Thoracic aorta (tissue), 2 donors: ENCODE data around the gene TMEM235. TPM values are rescaled to one million over a fixed set of nuclear protein-coding genes. Genes with fewer than 3 reads are reported as not detected.

Experiments
- ATAC-seq: fragments of 150-250 bp; one replicate; pipeline ENCODE4 v1.8.0; 2017; ENCODE audit warnings: low read depth; ENCODE audit not compliant: insufficient number of reproducible peaks, low FRiP score
- DNase-seq: peaks from one replicate; pipeline ENCODE4 v3.0.0-alpha.2; 2020; ENCODE audit warnings: low spot score
- H3K27ac ChIP-seq, 2 donors: fragments of 200-600 bp; sonication (generic); 1 replicate in 1 of 2; 2 replicates in 1 of 2; pipeline ENCODE4 v1.5.1; 2016; ENCODE audit warnings: mild to moderate bottlenecking in 2 of 2, moderate library complexity in 2 of 2
- H3K27me3 ChIP-seq: fragments of 200-600 bp; sonication (generic); replicated peaks from 2 replicates; pipeline ENCODE4 v1.6.0; 2016; ENCODE audit warnings: mild to moderate bottlenecking; ENCODE audit not compliant: insufficient read depth
- H3K36me3 ChIP-seq: fragments of 200-600 bp; sonication (generic); one replicate; pipeline ENCODE4 v1.5.1; 2016
- H3K4me1 ChIP-seq, 2 donors: fragments of 200-600 bp; sonication (generic); 1 replicate in 1 of 2; 2 replicates in 1 of 2; pipeline versions ENCODE4 v1.5.1 to v1.6.0; 2016; ENCODE audit warnings: low read depth in 2 of 2, mild to moderate bottlenecking in 1 of 2; ENCODE audit not compliant: control insufficient read depth in 1 of 2
- H3K4me3 ChIP-seq: fragments of 200-600 bp; sonication (generic); 2 replicates; pipeline ENCODE4 v1.5.1; 2016; ENCODE audit warnings: mild to moderate bottlenecking
- H3K9me3 ChIP-seq: fragments of 200-600 bp; sonication (generic); 2 replicates; pipeline ENCODE4 v1.5.1; 2016
- CTCF ChIP-seq: fragments of 200-600 bp; sonication (generic); IDR thresholded peaks from one replicate; pipeline ENCODE4 v1.5.1; 2019; ENCODE audit warnings: antibody characterized with exemption
- total RNA-seq, 2 donors: library from RNA; depleted of rRNA; stranded (reverse); fragments of >200 nt; gene quantifications; one replicate each; pipeline versions ENCODE4 v1.1.0 to v1.2.3, GENCODE V29; 2016

Gene TMEM235
- total RNA-seq, 2 donors from 2014 or later: not detected

GRCh38 chr17:78281249-78281845 lies 49.9 kb downstream of the TMEM235 start:
- Histone ChIP-seq H3K4me1 (no peaks in the 10 kb centered on the region), H3K27ac (no peak overlapping the region), H3K27me3 (no peaks in the 10 kb centered on the region), H3K4me3 (no peak overlapping the region), H3K36me3 (no peaks in the 10 kb centered on the region), H3K9me3 (no peaks in the 10 kb centered on the region)
- ATAC-seq: no peak
- TF ChIP-seq CTCF: no peak
- no peak for DNase-seq

- no peak for TF ChIP-seq CTCF
- Histone ChIP-seq H3K4me1 (no peaks in the 10 kb centered on the region), H3K36me3 (no peaks in the 10 kb centered on the region), H3K27ac (no peak overlapping the region), H3K27me3 (no peaks in the 10 kb centered on the region), H3K4me3 (no peak overlapping the region), H3K9me3 (no peaks in the 10 kb centered on the region)
- DNase-seq: no peak
- ATAC-seq: peak; percentile 36
These were observed 52.7 kb downstream of the TMEM235 start for GRCh38 chr17:78284146-78284545.

- Histone ChIP-seq H3K27me3 (no peaks in the 10 kb centered on the region), H3K9me3 (no peaks in the 10 kb centered on the region), H3K4me3 (no peak overlapping the region), H3K27ac (no peak overlapping the region), H3K36me3 (no peaks in the 10 kb centered on the region), H3K4me1 (peaks cover 0 to 7% of the 10 kb centered on the region in 2 donors)
- no peak for TF ChIP-seq CTCF
- DNase-seq: no peak
- no peak for ATAC-seq
These were observed 57.6 kb downstream of the TMEM235 start for GRCh38 chr17:78289004-78289403.

- H3K4me1 ChIP-seq: peaks cover 0 to 7% of the 10 kb centered on the region in 2 donors
- DNase-seq (peak; percentile 37), ATAC-seq (peak; percentile 47)
- no peak overlapping the region for H3K4me3 ChIP-seq
- no peak overlapping the region for H3K27ac ChIP-seq
- TF ChIP-seq CTCF: peak; percentile 73
- no peaks in the 10 kb centered on the region for H3K27me3 ChIP-seq
- H3K9me3 ChIP-seq: no peaks in the 10 kb centered on the region
- no peaks in the 10 kb centered on the region for H3K36me3 ChIP-seq
These were observed 58.5 kb downstream of the TMEM235 start for GRCh38 chr17:78289802-78290363.

Other genes starting within 250 kb of the TMEM235 start
- 10 to 100 TPM; 22.6 to 44.3 TPM for gene TMC6, start 102.9 kb upstream of the TMEM235 start, total RNA-seq
- 1 to 10 TPM; 5.6 to 9.3 TPM for gene TMC8, start 100.9 kb upstream of the TMEM235 start, total RNA-seq
- gene C17orf99, start 85.2 kb upstream of the TMEM235 start, total RNA-seq: not detected
- 100 to 1,000 TPM in 1 of 2 donors, 10 to 100 TPM in 1; 61.7 to 100 TPM for gene SYNGR2, start 63.0 kb upstream of the TMEM235 start, total RNA-seq
- 1 to 10 TPM; 3.3 to 3.5 TPM for gene TK1, start 44.6 kb upstream of the TMEM235 start, total RNA-seq
- 10 to 100 TPM; 18.8 to 44.0 TPM for gene AFMID, start 44.3 kb upstream of the TMEM235 start, total RNA-seq
- gene BIRC5, start 17.4 kb upstream of the TMEM235 start, total RNA-seq: 1 to 10 TPM in 1 of 2 donors, under 1 TPM in 1; 0.14 to 4.2 TPM
- 100 to 1,000 TPM; 313 to 361 TPM for gene SOCS3, start 128.4 kb downstream of the TMEM235 start, total RNA-seq
- gene PGS1, start 147.0 kb downstream of the TMEM235 start, total RNA-seq: 10 to 100 TPM; 52.0 to 98.4 TPM